ENCODE results near the gene FCHO2.

The FCHO2 gene

DNA sequence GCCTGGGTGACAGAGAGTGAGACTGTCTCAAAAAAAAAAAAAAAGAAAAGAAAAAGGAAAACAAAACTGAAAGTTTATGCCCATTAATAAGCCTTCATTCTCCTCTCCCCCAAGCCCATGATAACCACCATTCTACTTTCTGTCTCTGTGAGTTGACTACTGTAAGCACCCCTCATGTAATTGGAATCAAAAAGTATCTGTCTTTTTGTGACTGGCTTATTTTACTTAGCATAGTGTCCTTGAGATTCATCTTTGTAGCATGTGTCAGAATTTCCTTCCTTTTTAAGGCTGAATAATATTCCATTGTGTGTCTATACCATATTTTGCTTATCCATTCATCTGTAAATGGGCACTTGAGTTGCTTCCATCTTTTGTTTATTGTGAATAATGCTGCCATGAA, 150.5 kb downstream of the FCHO2 start:
- no peak overlapping the region for H3K27ac ChIP-seq
- TF ChIP-seq, protein P1, sequence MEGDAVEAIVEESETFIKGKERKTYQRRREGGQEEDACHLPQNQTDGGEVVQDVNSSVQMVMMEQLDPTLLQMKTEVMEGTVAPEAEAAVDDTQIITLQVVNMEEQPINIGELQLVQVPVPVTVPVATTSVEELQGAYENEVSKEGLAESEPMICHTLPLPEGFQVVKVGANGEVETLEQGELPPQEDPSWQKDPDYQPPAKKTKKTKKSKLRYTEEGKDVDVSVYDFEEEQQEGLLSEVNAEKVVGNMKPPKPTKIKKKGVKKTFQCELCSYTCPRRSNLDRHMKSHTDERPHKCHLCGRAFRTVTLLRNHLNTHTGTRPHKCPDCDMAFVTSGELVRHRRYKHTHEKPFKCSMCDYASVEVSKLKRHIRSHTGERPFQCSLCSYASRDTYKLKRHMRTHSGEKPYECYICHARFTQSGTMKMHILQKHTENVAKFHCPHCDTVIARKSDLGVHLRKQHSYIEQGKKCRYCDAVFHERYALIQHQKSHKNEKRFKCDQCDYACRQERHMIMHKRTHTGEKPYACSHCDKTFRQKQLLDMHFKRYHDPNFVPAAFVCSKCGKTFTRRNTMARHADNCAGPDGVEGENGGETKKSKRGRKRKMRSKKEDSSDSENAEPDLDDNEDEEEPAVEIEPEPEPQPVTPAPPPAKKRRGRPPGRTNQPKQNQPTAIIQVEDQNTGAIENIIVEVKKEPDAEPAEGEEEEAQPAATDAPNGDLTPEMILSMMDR (conservative IDR thresholded peaks at IDR 0.05) = no peak
- no peak for TF ChIP-seq ZFX (IDR thresholded peaks at IDR 0.05)

DNA sequence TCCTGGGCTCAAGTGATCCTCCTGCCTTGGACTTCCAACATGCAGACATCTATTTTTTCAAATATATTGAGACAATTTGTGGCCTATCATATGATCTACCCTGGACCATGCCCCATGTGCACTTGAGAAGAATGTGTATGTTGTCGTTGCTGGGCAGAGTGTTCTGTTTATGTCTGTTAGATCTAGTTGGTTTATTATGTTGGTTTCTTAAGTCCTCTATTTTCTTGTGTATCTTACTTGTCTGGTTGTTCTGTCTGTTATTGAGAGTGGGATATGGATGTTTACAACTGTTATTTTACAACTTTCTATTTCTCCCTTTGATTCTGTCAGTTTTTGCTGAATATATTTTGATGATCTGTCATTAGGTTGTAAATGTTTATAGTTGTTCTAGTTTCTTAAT, 154.3 kb downstream of the FCHO2 start:
- no peak overlapping the region for H3K27ac ChIP-seq
- TF ChIP-seq ZFX (IDR thresholded peaks at IDR 0.05) = no peak
- TF ChIP-seq, protein P1 (conservative IDR thresholded peaks at IDR 0.05) = no peak

DNA sequence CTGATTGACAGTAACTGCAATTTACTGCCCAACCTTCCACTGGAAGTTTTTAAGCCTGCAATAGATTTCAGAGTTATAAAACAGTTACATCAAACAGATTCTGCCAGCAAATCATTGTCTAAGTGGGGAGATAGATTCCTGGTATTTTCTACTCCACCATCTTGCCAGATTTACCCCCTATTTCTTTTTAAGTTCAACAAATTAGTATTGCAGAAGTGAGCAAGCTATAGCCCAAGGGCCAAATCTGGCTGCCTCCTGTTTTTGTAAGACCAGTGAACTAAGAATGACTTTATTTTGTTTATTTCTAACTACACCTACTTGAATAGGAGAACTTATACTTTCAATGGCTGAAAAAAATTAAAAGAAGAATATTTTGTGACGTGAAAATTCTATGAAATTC, 155.7 kb downstream of the FCHO2 start:
- TF ChIP-seq, protein P1 (conservative IDR thresholded peaks at IDR 0.05) = no peak
- no peak for TF ChIP-seq ZFX (IDR thresholded peaks at IDR 0.05)
- no peak overlapping the region for H3K27ac ChIP-seq

DNA sequence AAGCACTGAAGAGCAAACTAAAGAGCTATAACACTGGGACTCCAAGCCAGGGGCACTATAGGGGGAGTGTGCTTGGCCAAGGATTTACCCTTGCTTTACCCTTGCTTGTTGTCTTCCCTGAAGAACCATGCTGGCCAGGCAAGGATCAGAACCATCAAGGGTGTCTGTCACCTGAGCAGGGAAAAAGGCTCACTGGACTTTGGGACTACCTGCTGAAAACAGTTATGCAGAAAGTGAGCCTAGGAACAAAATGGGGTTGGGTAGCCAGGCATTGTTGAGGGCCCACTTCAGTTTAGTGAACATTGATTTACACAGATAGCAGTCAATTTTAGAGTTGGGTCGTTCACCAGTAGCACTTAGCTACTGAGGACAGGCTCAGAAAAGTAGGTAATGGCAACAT, 156.5 kb downstream of the FCHO2 start:
- H3K27ac ChIP-seq = no peak overlapping the region
- TF ChIP-seq, protein P1 (conservative IDR thresholded peaks at IDR 0.05) = no peak
- TF ChIP-seq ZFX (IDR thresholded peaks at IDR 0.05) = no peak

DNA sequence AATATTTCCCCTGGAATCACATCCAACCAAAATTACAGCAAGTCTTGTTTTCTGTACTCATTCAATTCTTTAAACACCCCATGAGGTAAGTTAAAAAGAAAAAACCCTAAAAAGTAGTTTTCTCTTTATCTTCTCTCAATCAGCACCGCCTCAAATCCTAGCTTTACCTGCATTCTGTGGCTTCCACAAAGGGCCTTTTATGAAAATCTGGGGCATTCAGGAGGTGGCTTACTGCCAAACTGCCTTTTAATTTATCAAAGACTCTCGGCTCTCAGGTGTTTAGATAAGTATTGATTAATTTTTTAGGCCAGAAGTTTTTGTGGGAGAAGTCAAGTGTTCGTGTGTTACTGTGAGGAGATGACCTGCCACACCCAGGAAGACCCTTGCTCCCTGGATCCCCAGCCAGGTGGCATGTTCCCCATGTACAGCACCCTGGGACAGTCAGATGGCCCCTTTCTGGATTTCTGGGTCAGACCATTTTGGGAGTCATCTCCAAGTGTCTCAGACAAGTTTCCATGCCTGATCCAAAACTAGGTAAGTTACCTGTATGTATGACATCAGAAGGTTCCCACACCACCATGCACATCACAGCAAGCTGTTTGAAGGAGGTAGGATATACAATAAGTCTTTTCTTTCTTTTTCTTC, 158.3 kb downstream of the FCHO2 start:
- H3K27ac ChIP-seq = no peak overlapping the region
- TF ChIP-seq, protein P1 (conservative IDR thresholded peaks at IDR 0.05) = no peak
- TF ChIP-seq ZFX (IDR thresholded peaks at IDR 0.05) = no peak

DNA sequence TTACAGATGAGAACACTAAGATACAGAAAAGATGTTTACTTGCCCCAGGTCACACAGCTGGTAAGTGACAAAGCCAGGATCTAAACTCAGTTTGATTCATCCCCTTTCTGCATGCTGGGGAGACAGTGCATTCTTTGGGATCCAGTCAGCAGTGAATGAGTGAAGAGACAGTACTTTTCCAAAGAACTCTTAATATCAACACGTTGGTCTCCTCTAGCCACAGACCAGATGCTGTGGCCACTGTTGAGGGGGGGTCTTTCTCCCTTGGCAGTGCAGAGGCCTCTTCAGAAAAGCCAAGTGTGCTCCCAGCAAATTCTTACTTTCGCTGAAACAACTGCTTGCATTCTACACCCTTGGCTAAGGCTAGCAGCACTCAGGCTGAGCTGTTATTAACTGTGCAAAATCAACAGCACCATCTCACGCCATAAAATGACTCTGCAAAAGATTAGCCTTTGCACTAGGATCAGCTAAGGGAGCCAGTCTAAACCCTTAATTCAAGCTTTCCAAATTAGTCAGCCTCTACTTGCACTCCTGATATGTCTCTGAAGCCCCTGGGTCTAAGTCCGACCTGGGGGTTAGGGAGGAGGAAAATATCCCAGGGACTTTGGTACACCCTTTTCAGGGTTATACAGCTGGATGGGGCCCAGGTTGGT, 159.7 kb downstream of the FCHO2 start:
- no peak for TF ChIP-seq ZFX (IDR thresholded peaks at IDR 0.05)
- TF ChIP-seq, protein P1 (conservative IDR thresholded peaks at IDR 0.05) = no peak
- no peak overlapping the region for H3K27ac ChIP-seq

DNA sequence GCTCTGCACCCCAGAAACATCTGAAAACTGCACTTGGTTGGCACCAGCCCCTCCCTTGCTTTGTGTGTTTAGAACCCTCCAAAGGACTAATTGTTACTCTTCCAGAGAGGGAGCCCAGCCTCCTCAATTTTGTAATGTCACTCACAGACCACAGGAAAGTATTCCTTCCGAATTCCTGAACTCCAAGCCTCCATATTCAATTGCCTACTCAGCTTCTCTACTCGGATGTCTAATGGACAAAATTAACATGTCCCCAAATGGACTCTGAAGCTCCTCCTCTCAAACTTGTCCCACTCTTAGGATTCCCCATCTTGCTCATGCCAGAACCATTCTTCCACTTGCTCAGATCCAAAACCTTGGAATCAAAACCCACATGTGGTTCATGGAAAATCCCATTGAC, 160.7 kb downstream of the FCHO2 start:
- H3K27ac ChIP-seq = no peak overlapping the region
- TF ChIP-seq ZFX (IDR thresholded peaks at IDR 0.05) = no peak
- TF ChIP-seq, protein P1 (conservative IDR thresholded peaks at IDR 0.05) = no peak

Measured in C4-2B (cell line).